Right lobe of liver (tissue), 6 donors: ENCODE data around the gene PYGB. TPM values are rescaled to one million over a fixed set of nuclear protein-coding genes. Genes with fewer than 3 reads are reported as not detected.

Experiments
- ATAC-seq, 4 donors: fragments of 200-7000 bp; cut with Tn5 transposase; one replicate each; pipeline ENCODE4 v1.9.1; 2020; ENCODE audit warnings: mild to moderate bottlenecking in 4 of 4, moderate library complexity in 4 of 4
- DNase-seq, 3 donors: peaks; one replicate each; pipeline ENCODE4 v3.0.0-alpha.2; 2020
- H3K27ac ChIP-seq, 3 donors: fragments of 200-600 bp; one replicate each; pipeline ENCODE4 v1.8.0; 2022
- H3K27me3 ChIP-seq, 2 donors: fragments of 200-600 bp; one replicate each; pipeline ENCODE4 v1.8.0; 2022
- H3K36me3 ChIP-seq, 4 donors: fragments of 200-600 bp; sonication (generic) in 1 of 4; one replicate each; pipeline versions ENCODE4 v1.5.1 to v1.8.0; 2017 to 2022; ENCODE audit warnings: control low read depth in 1 of 4
- H3K4me1 ChIP-seq, 4 donors: fragments of 200-600 bp; sonication (generic) in 1 of 4; one replicate each; pipeline versions ENCODE4 v1.5.1 to v1.8.0; 2017 to 2022; ENCODE audit warnings: control low read depth in 1 of 4
- H3K4me3 ChIP-seq, 3 donors: fragments of 200-600 bp; one replicate each; pipeline ENCODE4 v1.8.0; 2022
- H3K9me3 ChIP-seq, 4 donors: fragments of 200-600 bp; sonication (generic) in 1 of 4; one replicate each; pipeline versions ENCODE4 v1.5.1 to v1.8.0; 2017 to 2022; ENCODE audit warnings: control low read depth in 1 of 4
- CTCF ChIP-seq, 4 donors: fragments of 200-600 bp in 3 of 4; fragments of 450-650 bp in 1 of 4; IDR thresholded peaks; one replicate each; pipeline versions ENCODE4 v1.5.1 to v1.8.0; 2016 to 2022; ENCODE audit warnings: antibody characterized with exemption in 4 of 4, mild to moderate bottlenecking in 2 of 4
- POLR2A ChIP-seq: fragments of 450-650 bp; IDR thresholded peaks from one replicate; pipeline ENCODE4 v1.6.1; 2017; ENCODE audit warnings: antibody characterized with exemption, mild to moderate bottlenecking
- WGBS: methylation state at CpG from one replicate; pipeline ENCODE4 v1.1.6; 2018; ENCODE audit warnings: low coverage, low lambda C conversion rate; ENCODE audit not compliant: insufficient coverage; ENCODE audit errors: missing lambda C conversion rate; 5-methylcytosine and 5-hydroxymethylcytosine counted together
- intact Hi-C, 2 donors: fragments of 100-400 bp; cut with DNase I; formaldehyde crosslinking; loops; one replicate each; pipeline versions ENCODE4 v1.11.2 to v1.14.1; 2022
- total RNA-seq, 6 experiments: library from RNA; depleted of rRNA in 2 of 6; stranded (reverse); fragments of >200 nt in 2 of 6; fragmentation: NEBNext Ultra II Directional in 3 of 6; extraction: Animal tissue kit (Norgen Biotek cat#: 25700) in 3 of 6; gene quantifications; one replicate each; pipeline versions ENCODE4 v1.1.0 to v1.2.4, GENCODE V29; 2016 to 2023
- donor health status: DM: no; HTN: yes; CAD: no.
- donor health status: DM: no; HTN: no; CAD: no.
- donor health status: DM: no; HTN: no; CAD: no.
- donor health status: DM: no; HTN: yes; CAD: no.
- donor health status: DM: no; HTN: yes; CAD: no.

PYGB gene
- total RNA-seq, 6 experiments from 2014 or later: 6.6 to 27.4 (median 13.2) TPM

- no peak for TF ChIP-seq POLR2A
- TF ChIP-seq CTCF (IDR thresholded peaks at IDR 0.05): no peak
- H3K4me1 ChIP-seq: no peaks in the 10 kb centered on the region
- ATAC-seq: no peak
- WGBS: 97% methylated on average over 8 of the region's 8 CpGs
- H3K27me3 ChIP-seq: no peaks in the 10 kb centered on the region
- intact Hi-C loops: no loop called here
- peaks cover 0 to 14% (median 4%) of the 10 kb centered on the region in 4 donors for H3K36me3 ChIP-seq
- no peaks in the 10 kb centered on the region for H3K9me3 ChIP-seq
- no peak overlapping the region for H3K27ac ChIP-seq
- no peak overlapping the region for H3K4me3 ChIP-seq
- peak in 1 of 3 donors; percentile 13 for DNase-seq
Observed at GRCh38 chr20:25206548-25206947, 41.3 kb upstream of the PYGB start.

GRCh38 chr20:25207149-25207959 is 40.5 kb upstream of the PYGB start:
- no peaks in the 10 kb centered on the region for H3K9me3 ChIP-seq
- TF ChIP-seq CTCF (IDR thresholded peaks at IDR 0.05): no peak
- TF ChIP-seq POLR2A: no peak
- WGBS: 93% methylated on average over 3 of the region's 22 CpGs
- no peaks in the 10 kb centered on the region for H3K27me3 ChIP-seq
- no peak overlapping the region for H3K4me3 ChIP-seq
- no peak overlapping the region for H3K27ac ChIP-seq
- DNase-seq (peak in 1 of 3 donors; percentile 39), ATAC-seq (peak in 1 of 4 donors; percentile 24)
- intact Hi-C loops: no loop called here
- H3K4me1 ChIP-seq: peaks cover 0 to 4% (median 0%) of the 10 kb centered on the region in 4 donors
- H3K36me3 ChIP-seq: peaks cover 0 to 14% (median 5%) of the 10 kb centered on the region in 4 donors

GRCh38 chr20:25207960-25208534 is 39.8 kb upstream of the PYGB start:
- Histone ChIP-seq H3K27me3 (no peaks in the 10 kb centered on the region), H3K4me3 (no peak overlapping the region), H3K4me1 (peaks cover 0 to 5% (median 0%) of the 10 kb centered on the region in 4 donors), H3K9me3 (no peaks in the 10 kb centered on the region), H3K36me3 (peaks cover 0 to 14% (median 6%) of the 10 kb centered on the region in 4 donors), H3K27ac (no peak overlapping the region)
- DNase-seq (peak in 1 of 3 donors; percentile 19), ATAC-seq (no peak)
- whole genome bisulfite sequencing: 76% methylated on average over 5 of the region's 9 CpGs
- intact Hi-C loops: no loop called here
- TF ChIP-seq CTCF (IDR thresholded peaks at IDR 0.05): no peak
- no peak for TF ChIP-seq POLR2A

- Histone ChIP-seq H3K4me1 (peaks cover 0 to 5% (median 0%) of the 10 kb centered on the region in 4 donors), H3K4me3 (no peak overlapping the region), H3K36me3 (peaks cover 0 to 14% (median 6%) of the 10 kb centered on the region in 4 donors), H3K27me3 (no peaks in the 10 kb centered on the region), H3K9me3 (no peaks in the 10 kb centered on the region), H3K27ac (no peak overlapping the region)
- 88% methylated on average over 1 of the region's 1 CpG for WGBS
- peak in 1 of 3 donors; percentile 6 for DNase-seq
- ATAC-seq: no peak
- intact Hi-C loops: no loop called here
- no peak for TF ChIP-seq CTCF (IDR thresholded peaks at IDR 0.05)
- TF ChIP-seq POLR2A: no peak
Observed at GRCh38 chr20:25209400-25209799, 38.5 kb upstream of the PYGB start.
